Astrocyte (in vitro differentiated cells and primary cell): ENCODE measurements around the gene DSCAM.

ENCODE experiments used
- EZH2 ChIP-seq: IDR thresholded peaks from 2 replicates; pipeline ENCODE4 v1.6.1; 2012; ENCODE audit warnings: mild to moderate bottlenecking, low read length, inconsistent platforms; ENCODE audit not compliant: insufficient read depth
- TF ChIP-seq, protein P1 (sequence below): IDR thresholded peaks from 2 replicates; pipeline ENCODE4 v1.5.1; 2011; ENCODE audit warnings: low read depth, mild to moderate bottlenecking, inconsistent platforms, low read length, moderate library complexity; ENCODE audit not compliant: insufficient read depth

DNA sequence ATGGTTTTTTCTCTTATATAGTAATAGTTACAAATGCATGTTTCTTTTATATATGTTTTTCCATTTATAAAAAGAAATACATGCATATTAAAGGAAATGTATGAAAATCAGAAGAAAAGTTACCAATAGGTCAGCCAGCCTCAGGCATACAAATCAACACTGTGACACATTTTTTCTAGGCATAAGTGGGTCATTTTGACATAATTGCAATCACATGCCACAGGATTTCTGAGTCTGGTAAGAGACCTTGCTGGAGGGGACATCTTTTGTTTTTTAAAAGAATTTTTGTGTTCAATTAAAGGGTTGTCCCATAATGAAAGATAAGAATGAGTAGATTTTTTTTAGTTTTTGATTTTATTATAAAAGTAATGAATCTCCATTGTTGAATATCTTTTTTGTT, 506.6 kb downstream of the DSCAM start:
- TF ChIP-seq, protein P1, sequence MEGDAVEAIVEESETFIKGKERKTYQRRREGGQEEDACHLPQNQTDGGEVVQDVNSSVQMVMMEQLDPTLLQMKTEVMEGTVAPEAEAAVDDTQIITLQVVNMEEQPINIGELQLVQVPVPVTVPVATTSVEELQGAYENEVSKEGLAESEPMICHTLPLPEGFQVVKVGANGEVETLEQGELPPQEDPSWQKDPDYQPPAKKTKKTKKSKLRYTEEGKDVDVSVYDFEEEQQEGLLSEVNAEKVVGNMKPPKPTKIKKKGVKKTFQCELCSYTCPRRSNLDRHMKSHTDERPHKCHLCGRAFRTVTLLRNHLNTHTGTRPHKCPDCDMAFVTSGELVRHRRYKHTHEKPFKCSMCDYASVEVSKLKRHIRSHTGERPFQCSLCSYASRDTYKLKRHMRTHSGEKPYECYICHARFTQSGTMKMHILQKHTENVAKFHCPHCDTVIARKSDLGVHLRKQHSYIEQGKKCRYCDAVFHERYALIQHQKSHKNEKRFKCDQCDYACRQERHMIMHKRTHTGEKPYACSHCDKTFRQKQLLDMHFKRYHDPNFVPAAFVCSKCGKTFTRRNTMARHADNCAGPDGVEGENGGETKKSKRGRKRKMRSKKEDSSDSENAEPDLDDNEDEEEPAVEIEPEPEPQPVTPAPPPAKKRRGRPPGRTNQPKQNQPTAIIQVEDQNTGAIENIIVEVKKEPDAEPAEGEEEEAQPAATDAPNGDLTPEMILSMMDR, result no peak
- TF ChIP-seq EZH2, result no peak
